Measurements from ENCODE around the gene AGBL1. TPM values are rescaled to one million over a fixed set of nuclear protein-coding genes. Genes with fewer than 3 reads are reported as not detected.
"Not testable (repeated sequence)": the region's sequence is repeated elsewhere in the genome, so short reads cannot be mapped to it uniquely, and the experiment has no call there.

AGBL1 gene
- polyA plus RNA-seq, 4 donors: 0.01 to 0.04 TPM; not detected in 2

DNA sequence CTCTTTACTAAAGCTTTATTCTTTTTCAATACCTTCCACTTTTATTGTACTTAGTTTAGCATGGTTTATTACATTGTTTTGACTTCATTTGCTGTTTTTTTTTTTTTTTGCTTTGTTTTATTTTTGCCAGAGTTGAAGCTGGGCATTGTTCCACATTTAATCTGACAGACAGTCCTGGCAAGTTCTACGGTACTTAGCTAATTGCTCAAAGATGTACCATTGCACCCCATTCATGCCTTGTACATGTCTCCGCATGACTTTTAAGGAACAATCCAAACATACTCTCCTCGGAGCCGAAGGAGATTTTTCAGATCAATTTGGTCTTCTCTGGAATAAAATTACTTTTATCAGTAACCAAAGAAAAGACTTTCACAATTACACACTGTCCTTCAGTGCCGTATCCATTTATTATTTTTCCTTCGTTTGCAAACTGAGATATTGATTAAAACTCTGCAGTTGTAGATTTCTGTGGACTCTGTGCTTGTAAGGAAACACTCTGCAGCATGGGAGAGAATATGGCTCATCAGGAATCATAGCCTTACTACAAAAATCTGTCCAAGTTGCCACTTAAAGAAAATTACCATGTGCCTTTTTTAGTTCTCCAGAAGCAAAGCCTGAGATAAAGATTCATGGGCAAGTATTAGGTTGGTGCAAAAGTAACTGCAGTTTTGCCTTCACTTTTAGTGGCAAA is 952.0 kb downstream of the AGBL1 start:
- no peaks in the 10 kb centered on the region for H3K36me3 ChIP-seq (ENCODE audit: control insufficient read depth in 3 of 3, insufficient read depth in 2 of 3, low read depth in 1 of 3, low read length in 3 of 3)
- DNase-seq: no peak
- H3K27me3 ChIP-seq (ENCODE audit: control insufficient read depth in 3 of 3, insufficient read depth in 3 of 3, low read length in 3 of 3): no peaks in the 10 kb centered on the region
- WGBS, 3 donors: 58 to 63% (median 63%) methylated on average over 6 of the region's 6 CpGs
- H3K27ac ChIP-seq (ENCODE audit: low read depth in 1 of 3, low read length in 2 of 3): no peak overlapping the region
- FAIRE-seq: no peak
- no peaks in the 10 kb centered on the region for H3K9me3 ChIP-seq (ENCODE audit: control insufficient read depth in 2 of 2, insufficient read depth in 1 of 2, low read depth in 1 of 2, low read length in 1 of 2)
- no peaks in the 10 kb centered on the region for H3K4me1 ChIP-seq (ENCODE audit: control insufficient read depth in 3 of 3, insufficient read depth in 2 of 3, low read depth in 1 of 3, low read length in 2 of 3)
- H3K4me3 ChIP-seq (ENCODE audit: low read depth in 1 of 3, low read length in 3 of 3): no peak overlapping the region

GRCh38 chr15:87032295-87032694 is 952.6 kb downstream of the AGBL1 start:
- Histone ChIP-seq H3K4me1 (ENCODE audit: control insufficient read depth in 3 of 3, insufficient read depth in 2 of 3, low read depth in 1 of 3, low read length in 2 of 3) (no peaks in the 10 kb centered on the region), H3K4me3 (ENCODE audit: low read depth in 1 of 3, low read length in 3 of 3) (no peak overlapping the region), H3K27ac (ENCODE audit: low read depth in 1 of 3, low read length in 2 of 3) (no peak overlapping the region), H3K27me3 (ENCODE audit: control insufficient read depth in 3 of 3, insufficient read depth in 3 of 3, low read length in 3 of 3) (no peaks in the 10 kb centered on the region), H3K36me3 (ENCODE audit: control insufficient read depth in 3 of 3, insufficient read depth in 2 of 3, low read depth in 1 of 3, low read length in 3 of 3) (no peaks in the 10 kb centered on the region), H3K9me3 (ENCODE audit: control insufficient read depth in 2 of 2, insufficient read depth in 1 of 2, low read depth in 1 of 2, low read length in 1 of 2) (no peaks in the 10 kb centered on the region)
- 65 to 75% (median 72%) methylated on average over 6 of the region's 6 CpGs for WGBS, 3 donors
- FAIRE-seq: no peak
- no peak for DNase-seq

DNA sequence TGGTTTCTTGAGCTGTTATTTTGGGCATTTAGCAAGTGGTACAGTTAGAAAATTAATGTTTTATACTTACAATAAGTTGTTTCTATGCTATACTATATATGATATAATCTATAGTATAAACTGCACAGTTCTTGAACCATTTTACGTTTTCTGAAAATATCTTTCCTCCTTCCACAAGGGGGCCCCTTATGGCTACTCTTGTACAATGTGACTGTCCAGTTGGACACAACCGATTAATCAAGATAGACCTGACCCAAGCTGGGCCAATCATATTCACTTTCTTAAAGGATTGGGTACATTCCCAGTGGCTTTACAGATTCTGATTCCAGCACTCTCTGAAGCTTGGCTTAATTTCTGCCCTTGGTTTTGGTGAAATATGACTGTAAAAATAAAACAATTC is 953.4 kb downstream of the AGBL1 start:
- Histone ChIP-seq H3K27me3 (ENCODE audit: control insufficient read depth in 3 of 3, insufficient read depth in 3 of 3, low read length in 3 of 3) (no peaks in the 10 kb centered on the region), H3K36me3 (ENCODE audit: control insufficient read depth in 3 of 3, insufficient read depth in 2 of 3, low read depth in 1 of 3, low read length in 3 of 3) (no peaks in the 10 kb centered on the region), H3K4me3 (ENCODE audit: low read depth in 1 of 3, low read length in 3 of 3) (no peak overlapping the region), H3K4me1 (ENCODE audit: control insufficient read depth in 3 of 3, insufficient read depth in 2 of 3, low read depth in 1 of 3, low read length in 2 of 3) (no peaks in the 10 kb centered on the region), H3K27ac (ENCODE audit: low read depth in 1 of 3, low read length in 2 of 3) (no peak overlapping the region), H3K9me3 (ENCODE audit: control insufficient read depth in 2 of 2, insufficient read depth in 1 of 2, low read depth in 1 of 2, low read length in 1 of 2) (no peaks in the 10 kb centered on the region)
- WGBS, 3 donors: 43 to 73% (median 67%) methylated on average over 2 of the region's 2 CpGs
- DNase-seq: no peak
- FAIRE-seq: no peak

- H3K4me3 ChIP-seq (ENCODE audit: low read depth in 1 of 3, low read length in 3 of 3): no peak overlapping the region
- DNase-seq (no peak), FAIRE-seq (peak; percentile 62)
- H3K27me3 ChIP-seq (ENCODE audit: control insufficient read depth in 3 of 3, insufficient read depth in 3 of 3, low read length in 3 of 3): no peaks in the 10 kb centered on the region
- H3K9me3 ChIP-seq (ENCODE audit: control insufficient read depth in 2 of 2, insufficient read depth in 1 of 2, low read depth in 1 of 2, low read length in 1 of 2): no peaks in the 10 kb centered on the region
- H3K36me3 ChIP-seq (ENCODE audit: control insufficient read depth in 3 of 3, insufficient read depth in 2 of 3, low read depth in 1 of 3, low read length in 3 of 3): no peaks in the 10 kb centered on the region
- 87 to 94% (median 94%) methylated on average over 16 of the region's 16 CpGs for WGBS, 3 donors
- no peaks in the 10 kb centered on the region for H3K4me1 ChIP-seq (ENCODE audit: control insufficient read depth in 3 of 3, insufficient read depth in 2 of 3, low read depth in 1 of 3, low read length in 2 of 3)
- H3K27ac ChIP-seq (ENCODE audit: low read depth in 1 of 3, low read length in 2 of 3): no peak overlapping the region
Observed at GRCh38 chr15:87034886-87035285, 955.2 kb downstream of the AGBL1 start.

GRCh38 chr15:87038404-87038803 is 958.7 kb downstream of the AGBL1 start:
- Histone ChIP-seq H3K27me3 (ENCODE audit: control insufficient read depth in 3 of 3, insufficient read depth in 3 of 3, low read length in 3 of 3) (no peaks in the 10 kb centered on the region), H3K36me3 (ENCODE audit: control insufficient read depth in 3 of 3, insufficient read depth in 2 of 3, low read depth in 1 of 3, low read length in 3 of 3) (no peaks in the 10 kb centered on the region), H3K4me3 (ENCODE audit: low read depth in 1 of 3, low read length in 3 of 3) (no peak overlapping the region), H3K27ac (ENCODE audit: low read depth in 1 of 3, low read length in 2 of 3) (no peak overlapping the region), H3K9me3 (ENCODE audit: control insufficient read depth in 2 of 2, insufficient read depth in 1 of 2, low read depth in 1 of 2, low read length in 1 of 2) (no peaks in the 10 kb centered on the region), H3K4me1 (ENCODE audit: control insufficient read depth in 3 of 3, insufficient read depth in 2 of 3, low read depth in 1 of 3, low read length in 2 of 3) (no peaks in the 10 kb centered on the region)
- DNase-seq (no peak), FAIRE-seq (no peak)
- WGBS, 3 donors: 45 to 47% (median 46%) methylated on average over 3 of the region's 3 CpGs

- H3K27me3 ChIP-seq (ENCODE audit: control insufficient read depth in 3 of 3, insufficient read depth in 3 of 3, low read length in 3 of 3); H3K27ac ChIP-seq (ENCODE audit: low read depth in 1 of 3, low read length in 2 of 3); H3K4me1 ChIP-seq (ENCODE audit: control insufficient read depth in 3 of 3, insufficient read depth in 2 of 3, low read depth in 1 of 3, low read length in 2 of 3); FAIRE-seq; H3K36me3 ChIP-seq (ENCODE audit: control insufficient read depth in 3 of 3, insufficient read depth in 2 of 3, low read depth in 1 of 3, low read length in 3 of 3); H3K4me3 ChIP-seq (ENCODE audit: low read depth in 1 of 3, low read length in 3 of 3); H3K9me3 ChIP-seq (ENCODE audit: control insufficient read depth in 2 of 2, insufficient read depth in 1 of 2, low read depth in 1 of 2, low read length in 1 of 2); DNase-seq: not testable (repeated sequence)
- 75 to 84% (median 75%) methylated on average over 4 of the region's 4 CpGs for WGBS, 3 donors
Observed at GRCh38 chr15:87042619-87043018, 962.9 kb downstream of the AGBL1 start.

GRCh38 chr15:87045746-87046145 is 966.1 kb downstream of the AGBL1 start:
- no peaks in the 10 kb centered on the region for H3K4me1 ChIP-seq (ENCODE audit: control insufficient read depth in 3 of 3, insufficient read depth in 2 of 3, low read depth in 1 of 3, low read length in 2 of 3)
- WGBS, 3 donors: 79 to 86% (median 85%) methylated on average over 1 of the region's 1 CpG
- H3K27me3 ChIP-seq (ENCODE audit: control insufficient read depth in 3 of 3, insufficient read depth in 3 of 3, low read length in 3 of 3): no peaks in the 10 kb centered on the region
- no peaks in the 10 kb centered on the region for H3K9me3 ChIP-seq (ENCODE audit: control insufficient read depth in 2 of 2, insufficient read depth in 1 of 2, low read depth in 1 of 2, low read length in 1 of 2)
- H3K4me3 ChIP-seq (ENCODE audit: low read depth in 1 of 3, low read length in 3 of 3): no peak overlapping the region
- H3K36me3 ChIP-seq (ENCODE audit: control insufficient read depth in 3 of 3, insufficient read depth in 2 of 3, low read depth in 1 of 3, low read length in 3 of 3): no peaks in the 10 kb centered on the region
- FAIRE-seq (no peak), DNase-seq (no peak)
- H3K27ac ChIP-seq (ENCODE audit: low read depth in 1 of 3, low read length in 2 of 3): no peak overlapping the region

GRCh38 chr15:87047203-87047965 is 967.7 kb downstream of the AGBL1 start:
- 19 to 50% (median 31%) methylated on average over 4 of the region's 4 CpGs for WGBS, 3 donors
- DNase-seq: no peak
- Histone ChIP-seq H3K4me3 (ENCODE audit: low read depth in 1 of 3, low read length in 3 of 3) (no peak overlapping the region), H3K36me3 (ENCODE audit: control insufficient read depth in 3 of 3, insufficient read depth in 2 of 3, low read depth in 1 of 3, low read length in 3 of 3) (no peaks in the 10 kb centered on the region), H3K4me1 (ENCODE audit: control insufficient read depth in 3 of 3, insufficient read depth in 2 of 3, low read depth in 1 of 3, low read length in 2 of 3) (no peaks in the 10 kb centered on the region), H3K27ac (ENCODE audit: low read depth in 1 of 3, low read length in 2 of 3) (no peak overlapping the region), H3K27me3 (ENCODE audit: control insufficient read depth in 3 of 3, insufficient read depth in 3 of 3, low read length in 3 of 3) (no peaks in the 10 kb centered on the region), H3K9me3 (ENCODE audit: control insufficient read depth in 2 of 2, insufficient read depth in 1 of 2, low read depth in 1 of 2, low read length in 1 of 2) (no peaks in the 10 kb centered on the region)
- FAIRE-seq: no peak
